WTC11 (cell line): ENCODE results near the gene KPNA3. TPM values are rescaled to one million over a fixed set of nuclear protein-coding genes. Genes with fewer than 3 reads are reported as not detected.
A peak's percentile ranks its signal among the peaks of the same experiment; 100 is the strongest.

Source experiments
- ATAC-seq: fragments of 200-7000 bp; cut with Tn5 transposase; 2 replicates; pipeline ENCODE4 v1.10.0; 2021; ENCODE audit warnings: mild to moderate bottlenecking, moderate library complexity
- CTCF ChIA-PET: fragments of 300-600 bp; sonication (Branson Sonifier 250); formaldehyde crosslinking; loops from one replicate; lab custom pipeline; 2021; ENCODE audit warnings: antibody characterized with exemption; lab: Charles Lee
- POLR2A ChIA-PET: fragments of 350-600 bp; sonication (Branson Sonifier 250); formaldehyde crosslinking; loops from one replicate; lab custom pipeline; 2021; ENCODE audit warnings: antibody characterized with exemption; lab: Charles Lee
- DNase-seq: peaks from one replicate; pipeline ENCODE4 v3.0.0; 2021; ENCODE audit warnings: low spot score
- H3K27ac Mint-ChIP-seq: 2 replicates; pipeline ENCODE4 v1.8.0; 2021; ENCODE audit warnings: mixed read lengths
- H3K27me3 Mint-ChIP-seq: 2 replicates; pipeline ENCODE4 v1.8.0; 2021; ENCODE audit warnings: low read depth, mild to moderate bottlenecking, moderate library complexity, mixed read lengths
- H3K36me3 Mint-ChIP-seq: 2 replicates; pipeline ENCODE4 v1.8.0; 2021; ENCODE audit warnings: mixed read lengths
- H3K4me1 Mint-ChIP-seq: 2 replicates; pipeline ENCODE4 v1.8.0; 2022; ENCODE audit warnings: mixed read lengths
- H3K4me3 Mint-ChIP-seq: 2 replicates; pipeline ENCODE4 v1.8.0; 2021; ENCODE audit warnings: mild to moderate bottlenecking, moderate library complexity, mixed read lengths
- H3K9me3 Mint-ChIP-seq: 2 replicates; pipeline ENCODE4 v1.8.0; 2021; ENCODE audit warnings: mixed read lengths
- AFF4 ChIP-seq: sonication (generic); formaldehyde crosslinking; IDR thresholded peaks from 2 replicates; pipeline ENCODE4 v1.8.1; 2023; ENCODE audit warnings: mild to moderate bottlenecking, missing genetic modification reagents, borderline replicate concordance
- ATF3 ChIP-seq: sonication (generic); formaldehyde crosslinking; conservative IDR thresholded peaks from 2 replicates; pipeline ENCODE4 v1.8.1; 2022; ENCODE audit warnings: mild to moderate bottlenecking, missing genetic modification reagents
- ATF6 ChIP-seq: sonication (generic); formaldehyde crosslinking; IDR thresholded peaks from 2 replicates; pipeline ENCODE4 v1.8.1; 2023; ENCODE audit warnings: mild to moderate bottlenecking, missing genetic modification reagents
- CDX4 ChIP-seq: fragments of 250-450 bp; sonication (Bioruptor Pico); IDR thresholded peaks from 2 replicates; pipeline ENCODE4 v1.9.0; 2021; ENCODE audit warnings: moderate library complexity, mild to moderate bottlenecking, inconsistent platforms, borderline replicate concordance
- ELF4 ChIP-seq: sonication (generic); formaldehyde crosslinking; IDR thresholded peaks from 2 replicates; pipeline ENCODE4 v1.8.1; 2022; ENCODE audit warnings: low read depth, mild to moderate bottlenecking, moderate library complexity, missing genetic modification reagents
- EMX1 ChIP-seq: fragments of 250-450 bp; sonication (Bioruptor Pico); IDR thresholded peaks from 2 replicates; pipeline ENCODE4 v1.8.0; 2021; ENCODE audit warnings: mild to moderate bottlenecking
- FOXJ3 ChIP-seq: sonication (generic); formaldehyde crosslinking; IDR thresholded peaks from 2 replicates; pipeline ENCODE4 v1.9.0; 2021; ENCODE audit warnings: missing genetic modification reagents, mild to moderate bottlenecking, borderline replicate concordance
- FOXP1 ChIP-seq: sonication (generic); formaldehyde crosslinking; IDR thresholded peaks from 2 replicates; pipeline ENCODE4 v1.8.0; 2022; ENCODE audit warnings: missing genetic modification reagents, mild to moderate bottlenecking, moderate library complexity, borderline replicate concordance
- HMGXB4 ChIP-seq: sonication (generic); formaldehyde crosslinking; IDR thresholded peaks from 2 replicates; pipeline ENCODE4 v1.8.1; 2023; ENCODE audit warnings: mild to moderate bottlenecking, moderate library complexity, missing genetic modification reagents
- IRF2 ChIP-seq: sonication (generic); formaldehyde crosslinking; IDR thresholded peaks from 2 replicates; pipeline ENCODE4 v1.8.0; 2022; ENCODE audit warnings: low read depth, missing genetic modification reagents, borderline replicate concordance
- JUN ChIP-seq: sonication (generic); formaldehyde crosslinking; IDR thresholded peaks from 2 replicates; pipeline ENCODE4 v1.8.0; 2023; ENCODE audit warnings: mild to moderate bottlenecking, missing genetic modification reagents
- KAT7 ChIP-seq: sonication (generic); formaldehyde crosslinking; IDR thresholded peaks from 2 replicates; pipeline ENCODE4 v1.8.1; 2023; ENCODE audit warnings: missing genetic modification reagents, mild to moderate bottlenecking, borderline replicate concordance
- NFYB ChIP-seq: sonication (generic); formaldehyde crosslinking; conservative IDR thresholded peaks from 2 replicates; pipeline ENCODE4 v1.8.0; 2022; ENCODE audit warnings: low read depth, missing genetic modification reagents
- PRRX2 ChIP-seq: fragments of 250-450 bp; sonication (Bioruptor Pico); IDR thresholded peaks from 2 replicates; pipeline ENCODE4 v1.8.0; 2021; ENCODE audit warnings: mild to moderate bottlenecking
- RORB ChIP-seq: fragments of 250-450 bp; sonication (Bioruptor Pico); IDR thresholded peaks from 2 replicates; pipeline ENCODE4 v1.9.0; 2021; ENCODE audit warnings: mild to moderate bottlenecking
- SMAD4 ChIP-seq: sonication (generic); formaldehyde crosslinking; IDR thresholded peaks from 2 replicates; pipeline ENCODE4 v1.8.0; 2022; ENCODE audit warnings: mild to moderate bottlenecking, missing genetic modification reagents
- TCF7 ChIP-seq: sonication (generic); formaldehyde crosslinking; IDR thresholded peaks from 2 replicates; pipeline ENCODE4 v1.8.0; 2022; ENCODE audit warnings: mild to moderate bottlenecking, low read depth, missing genetic modification reagents, moderate library complexity
- TEAD1 ChIP-seq: sonication (generic); formaldehyde crosslinking; IDR thresholded peaks from 2 replicates; pipeline ENCODE4 v1.8.0; 2022; ENCODE audit warnings: mild to moderate bottlenecking, missing genetic modification reagents
- ZBTB21 ChIP-seq: sonication (generic); formaldehyde crosslinking; IDR thresholded peaks from 2 replicates; pipeline ENCODE4 v1.8.1; 2023; ENCODE audit warnings: mild to moderate bottlenecking, missing genetic modification reagents, borderline replicate concordance
- ZBTB43 ChIP-seq: sonication (generic); formaldehyde crosslinking; IDR thresholded peaks from 2 replicates; pipeline ENCODE4 v1.8.1; 2023; ENCODE audit warnings: mild to moderate bottlenecking, missing genetic modification reagents
- ZNF121 ChIP-seq: sonication (generic); formaldehyde crosslinking; IDR thresholded peaks from 2 replicates; pipeline ENCODE4 v1.8.0; 2023; ENCODE audit warnings: missing genetic modification reagents
- ZNF232 ChIP-seq: sonication (generic); formaldehyde crosslinking; IDR thresholded peaks from 2 replicates; pipeline ENCODE4 v1.8.0; 2022; ENCODE audit warnings: mild to moderate bottlenecking, missing genetic modification reagents
- ZNF263 ChIP-seq: sonication (generic); formaldehyde crosslinking; IDR thresholded peaks from 2 replicates; pipeline ENCODE4 v1.8.1; 2022; ENCODE audit warnings: low read depth, mild to moderate bottlenecking, moderate library complexity, missing genetic modification reagents
- ZNF396 ChIP-seq: fragments of 250-450 bp; sonication (Bioruptor Pico); IDR thresholded peaks from 2 replicates; pipeline ENCODE4 v1.8.0; 2021; ENCODE audit warnings: mild to moderate bottlenecking, moderate library complexity, borderline replicate concordance
- total RNA-seq: library from RNA; stranded (reverse); gene quantifications from 3 replicates; pipeline ENCODE4 v1.2.3, GENCODE V29; 2021

The KPNA3 gene
- total RNA-seq, 1 experiment from 2014 or later, result 44.4 TPM

GRCh38 chr13:49731766-49732165 lies 60.7 kb downstream of the KPNA3 start:
- H3K27ac Mint-ChIP-seq, result no peak overlapping the region
- H3K27me3 Mint-ChIP-seq, result no peaks in the 10 kb centered on the region
- ChIA-PET CTCF (no interaction called here), POLR2A (no interaction called here)
- peaks cover 38% of the 10 kb centered on the region for H3K36me3 Mint-ChIP-seq
- no peaks in the 10 kb centered on the region for H3K4me1 Mint-ChIP-seq
- no peak for DNase-seq
- no peaks in the 10 kb centered on the region for H3K9me3 Mint-ChIP-seq
- TF ChIP-seq EMX1 (CRISPR knock-in tag), result no peak
- no peak for TF ChIP-seq AFF4 (CRISPR knock-in tag)
- no peak for TF ChIP-seq ZBTB21 (CRISPR knock-in tag)
- no peak for TF ChIP-seq ZNF396
- no peak for TF ChIP-seq SMAD4 (CRISPR knock-in tag)
- no peak for TF ChIP-seq ELF4 (CRISPR knock-in tag)
- no peak for TF ChIP-seq IRF2 (CRISPR knock-in tag)
- no peak for TF ChIP-seq ATF6 (CRISPR knock-in tag)
- TF ChIP-seq TEAD1 (CRISPR knock-in tag), result no peak
- TF ChIP-seq FOXJ3, result no peak
- no peak for TF ChIP-seq ZNF263 (CRISPR knock-in tag)
- TF ChIP-seq ZNF121 (CRISPR knock-in tag), result no peak
- TF ChIP-seq ATF3, result no peak
- TF ChIP-seq PRRX2, result no peak
- no peak for TF ChIP-seq TCF7
- no peak overlapping the region for H3K4me3 Mint-ChIP-seq
- no peak for ATAC-seq

GRCh38 chr13:49716615-49717014 lies 75.9 kb downstream of the KPNA3 start:
- H3K9me3 Mint-ChIP-seq, result peaks cover 12% of the 10 kb centered on the region
- H3K36me3 Mint-ChIP-seq, result peaks cover 56% of the 10 kb centered on the region
- peak overlapping the region; percentile 69 for H3K27ac Mint-ChIP-seq
- TF ChIP-seq NFYB (no peak), CDX4 (CRISPR knock-in tag) (no peak), ZBTB43 (CRISPR knock-in tag) (no peak), IRF2 (CRISPR knock-in tag) (no peak), RORB (CRISPR knock-in tag) (no peak), ZBTB21 (CRISPR knock-in tag) (no peak), FOXP1 (no peak), ATF6 (CRISPR knock-in tag) (no peak), HMGXB4 (CRISPR knock-in tag) (no peak), JUN (CRISPR knock-in tag) (no peak), ZNF232 (CRISPR knock-in tag) (no peak), KAT7 (CRISPR knock-in tag) (no peak)

More at GRCh38 chr13:49716615-49717014, 75.9 kb downstream of the KPNA3 start:
- ATAC-seq, result peak; percentile 36; the same call in 1 of the 2 replicates
- ChIA-PET CTCF (interaction anchor here (1.3 kb wide), 1 partner anchor 25 kb away, joined by 3 read pairs; the partner anchor contains the start of gene EBPL), POLR2A (no interaction called here)
- Mint-ChIP-seq H3K4me3 (no peak overlapping the region), H3K4me1 (peaks cover 12% of the 10 kb centered on the region), H3K27me3 (no peaks in the 10 kb centered on the region)
- DNase-seq, result no peak
